Neutrophil (primary cell): ENCODE measurements around the gene PRSS53.
A peak's percentile ranks its signal among the peaks of the same experiment; 100 is the strongest.
"Not testable (repeated sequence)": the region's sequence is repeated elsewhere in the genome, so short reads cannot be mapped to it uniquely, and the experiment has no call there.

ENCODE experiments used
- H3K27ac ChIP-seq: fragments of 200-600 bp; sonication (generic); 2 replicates; pipeline ENCODE4 v1.5.1; 2016; ENCODE audit warnings: mild to moderate bottlenecking, moderate library complexity
- H3K27me3 ChIP-seq: fragments of 200-600 bp; sonication (generic); 2 replicates; pipeline ENCODE4 v1.6.0; 2016; ENCODE audit warnings: mild to moderate bottlenecking
- H3K36me3 ChIP-seq: fragments of 200-600 bp; sonication (generic); 2 replicates; pipeline ENCODE4 v1.5.1; 2017
- H3K4me1 ChIP-seq, 2 experiments: fragments of 200-600 bp in 1 of 2; sonication (generic) in 1 of 2; 1 replicate in 1 of 2; 2 replicates in 1 of 2; pipeline versions ENCODE4 v1.5.1 to v1.6.1; 2013 to 2016; ENCODE audit warnings: low read depth in 1 of 2, low read length in 1 of 2, mild to moderate bottlenecking in 1 of 2, moderate library complexity in 1 of 2; ENCODE audit not compliant: control insufficient read depth in 1 of 2, insufficient read depth in 1 of 2
- H3K4me3 ChIP-seq, 2 experiments: fragments of 200-600 bp in 1 of 2; sonication (generic) in 1 of 2; 1 replicate in 1 of 2; 2 replicates in 1 of 2; pipeline ENCODE4 v1.5.1; 2013 to 2016; ENCODE audit warnings: low read depth in 1 of 2, low read length in 1 of 2, mild to moderate bottlenecking in 1 of 2, moderate library complexity in 1 of 2
- H3K9me3 ChIP-seq: fragments of 200-600 bp; sonication (generic); 2 replicates; pipeline ENCODE4 v1.5.1; 2016
- CTCF ChIP-seq: fragments of 200-600 bp; sonication (generic); IDR thresholded peaks from 2 replicates; pipeline ENCODE4 v1.5.1; 2016; ENCODE audit warnings: antibody characterized with exemption

Gene PRSS53

GRCh38 chr16:31108794-31109558, 20.2 kb upstream of the PRSS53 start:
- H3K9me3 ChIP-seq = no peaks in the 10 kb centered on the region
- H3K36me3 ChIP-seq = peaks cover 37% of the 10 kb centered on the region
- H3K27me3 ChIP-seq = no peaks in the 10 kb centered on the region
- peak overlapping the region; percentile 88 to 98 for H3K4me3 ChIP-seq
- no peak for TF ChIP-seq CTCF
- H3K27ac ChIP-seq = peak overlapping the region; percentile 93
- peaks cover 34 to 45% of the 10 kb centered on the region in 2 experiments for H3K4me1 ChIP-seq

GRCh38 chr16:31108035-31108793, 19.5 kb upstream of the PRSS53 start, which contains the start of gene BCKDK:
TSS of gene BCKDK (plus strand) at chr16:31108386. CDS start at chr16:31109224, 838 bp downstream.
- H3K27ac ChIP-seq = peak within 1 kb of the TSS; percentile 93
- no peaks in the 10 kb centered on the region for H3K9me3 ChIP-seq
- peaks cover 37% of the 10 kb centered on the region for H3K36me3 ChIP-seq
- peaks cover 26 to 38% of the 10 kb centered on the region in 2 experiments for H3K4me1 ChIP-seq
- no peak for TF ChIP-seq CTCF
- no peaks in the 10 kb centered on the region for H3K27me3 ChIP-seq
- peak within 1 kb of the TSS; percentile 88 to 98 for H3K4me3 ChIP-seq

GRCh38 chr16:31107465-31107867, 18.7 kb upstream of the PRSS53 start:
- peaks cover 35% of the 10 kb centered on the region for H3K36me3 ChIP-seq
- H3K4me1 ChIP-seq = peaks cover 19 to 30% of the 10 kb centered on the region in 2 experiments
- no peak for TF ChIP-seq CTCF
- H3K27ac ChIP-seq = peak overlapping the region; percentile 93
- no peaks in the 10 kb centered on the region for H3K9me3 ChIP-seq
- H3K4me3 ChIP-seq = peak overlapping the region in 1 of 2 experiments; percentile 88
- H3K27me3 ChIP-seq = no peaks in the 10 kb centered on the region

- H3K9me3 ChIP-seq = no peaks in the 10 kb centered on the region
- peaks cover 15 to 25% of the 10 kb centered on the region in 2 experiments for H3K4me1 ChIP-seq
- peak overlapping the region; percentile 93 for H3K27ac ChIP-seq
- no peak for TF ChIP-seq CTCF
- H3K4me3 ChIP-seq = no peak overlapping the region
- no peaks in the 10 kb centered on the region for H3K27me3 ChIP-seq
- H3K36me3 ChIP-seq = peaks cover 28% of the 10 kb centered on the region
These were observed 18.0 kb upstream of the PRSS53 start for GRCh38 chr16:31106509-31107464.

- peak overlapping the region; percentile 37 to 58 for H3K4me3 ChIP-seq
- H3K27ac ChIP-seq = peak overlapping the region; percentile 73
These were observed 17.0 kb upstream of the PRSS53 start for GRCh38 chr16:31105677-31106213.

GRCh38 chr16:31100876-31101641, 12.3 kb upstream of the PRSS53 start:
- not testable (repeated sequence) for H3K36me3 ChIP-seq, H3K9me3 ChIP-seq, H3K27me3 ChIP-seq, H3K4me1 ChIP-seq, H3K27ac ChIP-seq, H3K4me3 ChIP-seq

More at GRCh38 chr16:31105677-31106213, 17.0 kb upstream of the PRSS53 start:
- TF ChIP-seq CTCF = peak; percentile 85
- H3K27me3 ChIP-seq = no peaks in the 10 kb centered on the region
- H3K36me3 ChIP-seq = peaks cover 18% of the 10 kb centered on the region
- peaks cover 15 to 25% of the 10 kb centered on the region in 2 experiments for H3K4me1 ChIP-seq
- no peaks in the 10 kb centered on the region for H3K9me3 ChIP-seq
